ENCODE data around the gene TRIM40. TPM values are rescaled to one million over a fixed set of nuclear protein-coding genes. Genes with fewer than 3 reads are reported as not detected.
A peak's percentile ranks its signal among the peaks of the same experiment; 100 is the strongest.

The TRIM40 gene
- total RNA-seq, 5 donors from 2014 or later (not counting 1 experiment from before 2014, with no cell fraction given): not detected

DNA sequence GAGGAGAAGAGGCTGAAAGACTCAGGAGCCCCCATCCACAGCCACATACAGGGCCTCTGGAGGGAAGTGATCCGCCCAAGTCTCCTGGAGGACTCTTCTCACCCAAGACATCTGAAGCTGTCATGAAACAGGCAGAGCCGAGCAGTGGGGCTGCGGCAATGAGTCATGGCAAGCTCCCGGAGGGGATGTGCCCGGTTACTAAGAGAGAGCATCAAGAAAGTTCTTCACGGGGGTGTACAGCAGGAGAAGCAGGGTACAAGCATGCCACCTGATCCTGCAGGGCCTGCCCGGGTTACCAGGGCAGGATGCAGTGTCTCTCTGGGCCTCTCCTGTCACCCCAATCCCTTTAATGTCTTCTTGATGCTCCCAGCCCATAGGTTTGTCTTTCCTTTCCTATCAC is 56.1 kb downstream of the TRIM40 start:
- H3K27me3 Mint-ChIP-seq: no peaks in the 10 kb centered on the region
- H3K9me3 ChIP-seq: no peaks in the 10 kb centered on the region
- ChIA-PET POLR2A (no interaction called here), CTCF (no interaction called here)
- H3K4me1 Mint-ChIP-seq: peaks cover 0 to 5% (median 4%) of the 10 kb centered on the region in 3 donors
- no peak overlapping the region for H3K4me3 ChIP-seq (ENCODE audit: control insufficient read depth in 1 of 2, extremely low read depth in 1 of 2, low read length in 1 of 2)
- H3K27ac Mint-ChIP-seq: no peak overlapping the region
- ATAC-seq (replicated peaks in 1 of 4): no peak
- no peaks in the 10 kb centered on the region for H3K27me3 ChIP-seq (replicated peaks in 1 of 2; ENCODE audit: control insufficient read depth in 2 of 2, extremely low read depth in 1 of 2, insufficient read depth in 2 of 2, low read length in 1 of 2)
- 89% methylated on average over 7 of the region's 7 CpGs for WGBS (ENCODE audit: insufficient coverage)
- H3K4me3 Mint-ChIP-seq: no peak overlapping the region
- H3K27ac ChIP-seq (ENCODE audit: low read length): no peak overlapping the region
- DNase-seq: no peak
- peaks cover 62% of the 10 kb centered on the region for H3K36me3 Mint-ChIP-seq
- H3K4me1 ChIP-seq (ENCODE audit: control insufficient read depth in 1 of 2, extremely low read depth in 1 of 2, insufficient read depth in 2 of 2, low read length in 2 of 2): no peaks in the 10 kb centered on the region
- H3K36me3 ChIP-seq (ENCODE audit: control insufficient read depth in 2 of 2, extremely low read depth in 1 of 2, insufficient read depth in 1 of 2, low read length in 1 of 2): peaks cover 20 to 72% of the 10 kb centered on the region in 2 donors
- H3K9me3 Mint-ChIP-seq: no peaks in the 10 kb centered on the region

DNA sequence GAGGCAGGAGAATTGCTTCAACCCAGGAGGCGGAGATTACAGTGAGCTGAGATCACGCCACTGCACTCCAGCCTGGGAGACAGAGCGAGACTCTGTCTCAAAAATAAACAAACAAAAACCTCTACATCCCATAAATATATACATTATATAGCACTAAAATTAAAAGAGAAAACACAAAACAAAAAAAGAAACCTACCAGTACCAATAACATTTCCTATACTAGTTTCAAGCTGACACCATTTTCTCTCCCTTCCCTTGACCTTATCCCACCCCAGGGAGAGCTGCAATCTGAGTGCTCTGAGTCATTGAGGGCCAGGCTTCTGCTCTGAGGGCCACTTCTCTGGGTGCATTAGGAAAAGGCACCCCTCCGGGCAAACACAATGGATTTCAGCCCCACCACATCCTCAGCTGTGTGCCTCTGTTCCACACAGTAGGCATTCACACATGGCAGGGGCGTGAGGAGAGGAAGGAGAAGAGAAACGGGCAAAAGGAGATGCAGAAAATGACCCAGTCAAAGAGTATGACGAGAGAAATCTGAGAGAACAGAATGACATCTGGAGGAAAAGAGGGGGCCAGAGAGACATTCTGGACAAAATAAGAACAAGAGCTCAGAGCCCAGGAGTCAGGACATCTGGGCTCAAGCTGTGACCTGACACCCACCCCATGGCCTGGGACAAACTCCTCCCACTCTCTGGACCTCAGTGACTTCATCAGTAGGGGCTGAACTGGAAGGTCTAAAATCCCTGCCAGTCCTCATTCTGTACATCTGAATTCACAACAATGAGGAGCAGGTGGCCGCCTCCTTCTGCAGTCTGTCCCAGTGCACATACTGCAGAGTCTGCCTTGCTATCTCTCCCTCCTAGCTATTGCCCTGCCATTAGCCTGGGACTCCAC is 59.1 kb downstream of the TRIM40 start:
- H3K4me3 Mint-ChIP-seq: no peak overlapping the region
- CTCF ChIA-PET: no interaction called here

DNA sequence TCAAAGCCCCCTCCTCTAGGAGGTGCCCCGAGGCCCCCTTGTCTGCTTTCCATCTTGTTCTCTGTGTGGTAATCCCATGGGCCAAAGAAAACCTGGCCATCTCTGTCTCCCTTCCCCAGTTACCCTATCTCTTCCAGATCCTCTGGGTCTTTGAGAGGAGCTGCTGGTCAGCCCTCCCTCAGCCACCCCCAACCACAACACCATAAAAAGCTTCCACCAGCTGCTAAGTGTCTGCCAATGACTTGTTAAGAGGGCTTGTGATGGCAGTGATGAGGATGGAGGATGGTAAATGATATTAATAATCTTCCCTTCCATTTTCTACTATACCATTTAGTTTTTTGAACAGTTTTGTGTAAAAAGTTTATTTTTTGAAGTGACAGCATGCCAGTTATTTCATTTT is 60.0 kb downstream of the TRIM40 start:
- H3K4me3 ChIP-seq (ENCODE audit: control insufficient read depth in 1 of 2, extremely low read depth in 1 of 2, low read length in 1 of 2): no peak overlapping the region
- no peaks in the 10 kb centered on the region for H3K27me3 ChIP-seq (replicated peaks in 1 of 2; ENCODE audit: control insufficient read depth in 2 of 2, extremely low read depth in 1 of 2, insufficient read depth in 2 of 2, low read length in 1 of 2)
- DNase-seq (no peak), ATAC-seq (replicated peaks in 1 of 4) (no peak)
- H3K27ac Mint-ChIP-seq: no peak overlapping the region
- no peaks in the 10 kb centered on the region for H3K27me3 Mint-ChIP-seq
- ChIA-PET CTCF (interaction anchor here in 1 of 2 donors (0.6 to 1.1 kb wide), 2 partner anchors 17 kb away, joined by 3 to 4 read pairs; partner anchors contain the start of gene TRIM26), POLR2A (no interaction called here)
- H3K4me1 ChIP-seq (ENCODE audit: control insufficient read depth in 1 of 2, extremely low read depth in 1 of 2, insufficient read depth in 2 of 2, low read length in 2 of 2): peaks cover 0 to 5% of the 10 kb centered on the region in 2 experiments
- no peak overlapping the region for H3K4me3 Mint-ChIP-seq
- no peaks in the 10 kb centered on the region for H3K9me3 ChIP-seq
- H3K9me3 Mint-ChIP-seq: no peaks in the 10 kb centered on the region
- H3K36me3 Mint-ChIP-seq: peaks cover 61% of the 10 kb centered on the region
- no CpG with 5 or more reads among the region's 1 CpG for WGBS (ENCODE audit: insufficient coverage)
- peaks cover 7 to 15% (median 14%) of the 10 kb centered on the region in 3 donors for H3K4me1 Mint-ChIP-seq
- no peak overlapping the region for H3K27ac ChIP-seq (ENCODE audit: low read length)
- peaks cover 15 to 75% of the 10 kb centered on the region in 2 donors for H3K36me3 ChIP-seq (ENCODE audit: control insufficient read depth in 2 of 2, extremely low read depth in 1 of 2, insufficient read depth in 1 of 2, low read length in 1 of 2)

More for the DNA sequence above, 59.1 kb downstream of the TRIM40 start:
- Mint-ChIP-seq H3K4me1 (peaks cover 0 to 9% (median 7%) of the 10 kb centered on the region in 3 donors), H3K27me3 (no peaks in the 10 kb centered on the region), H3K27ac (peak overlapping the region in 1 of 2 donors; percentile 2), H3K9me3 (no peaks in the 10 kb centered on the region), H3K36me3 (peaks cover 61% of the 10 kb centered on the region)
- no peak overlapping the region for H3K27ac ChIP-seq (ENCODE audit: low read length)
- DNase-seq: no peak
- POLR2A ChIA-PET: no interaction called here
- peaks cover 0 to 3% of the 10 kb centered on the region in 2 experiments for H3K4me1 ChIP-seq (ENCODE audit: control insufficient read depth in 1 of 2, extremely low read depth in 1 of 2, insufficient read depth in 2 of 2, low read length in 2 of 2)
- WGBS (ENCODE audit: insufficient coverage): 90% methylated on average over 4 of the region's 8 CpGs
- no peaks in the 10 kb centered on the region for H3K9me3 ChIP-seq
- peaks cover 19 to 76% of the 10 kb centered on the region in 2 donors for H3K36me3 ChIP-seq (ENCODE audit: control insufficient read depth in 2 of 2, extremely low read depth in 1 of 2, insufficient read depth in 1 of 2, low read length in 1 of 2)
- no peaks in the 10 kb centered on the region for H3K27me3 ChIP-seq (replicated peaks in 1 of 2; ENCODE audit: control insufficient read depth in 2 of 2, extremely low read depth in 1 of 2, insufficient read depth in 2 of 2, low read length in 1 of 2)
- H3K4me3 ChIP-seq (ENCODE audit: control insufficient read depth in 1 of 2, extremely low read depth in 1 of 2, low read length in 1 of 2): no peak overlapping the region
- no peak for ATAC-seq (replicated peaks in 1 of 4)

DNA sequence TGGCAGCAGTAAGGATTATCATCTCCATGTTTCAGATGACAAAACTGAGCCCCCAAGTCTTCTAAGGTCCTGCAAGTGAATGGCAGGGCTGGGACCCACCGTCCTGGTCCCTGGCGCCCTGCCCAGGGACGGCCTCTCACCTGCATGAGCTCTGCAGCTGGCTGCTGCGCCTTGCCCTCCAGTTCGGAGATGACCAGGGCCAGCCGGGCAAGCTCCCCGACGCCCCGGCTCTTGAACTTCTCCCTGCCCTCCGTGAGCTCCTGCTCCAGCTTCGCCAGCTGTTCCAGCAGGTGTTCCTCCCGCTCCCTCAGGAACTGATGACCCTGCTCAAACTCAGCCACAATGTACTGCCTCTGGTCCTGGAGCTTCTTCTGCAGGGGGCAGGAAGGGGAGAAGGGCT is 60.4 kb downstream of the TRIM40 start:
- DNase-seq: no peak
- Histone ChIP-seq H3K9me3 (no peaks in the 10 kb centered on the region), H3K27me3 (replicated peaks in 1 of 2; ENCODE audit: control insufficient read depth in 2 of 2, extremely low read depth in 1 of 2, insufficient read depth in 2 of 2, low read length in 1 of 2) (no peaks in the 10 kb centered on the region), H3K27ac (ENCODE audit: low read length) (no peak overlapping the region), H3K4me1 (ENCODE audit: control insufficient read depth in 1 of 2, extremely low read depth in 1 of 2, insufficient read depth in 2 of 2, low read length in 2 of 2) (peaks cover 0 to 5% of the 10 kb centered on the region in 2 experiments), H3K4me3 (ENCODE audit: control insufficient read depth in 1 of 2, extremely low read depth in 1 of 2, low read length in 1 of 2) (no peak overlapping the region), H3K36me3 (ENCODE audit: control insufficient read depth in 2 of 2, extremely low read depth in 1 of 2, insufficient read depth in 1 of 2, low read length in 1 of 2) (peaks cover 15 to 75% of the 10 kb centered on the region in 2 donors)
- Mint-ChIP-seq H3K27ac (no peak overlapping the region), H3K27me3 (no peaks in the 10 kb centered on the region), H3K36me3 (peaks cover 58% of the 10 kb centered on the region), H3K4me3 (no peak overlapping the region), H3K4me1 (peaks cover 11 to 19% (median 18%) of the 10 kb centered on the region in 3 donors), H3K9me3 (no peaks in the 10 kb centered on the region)
- POLR2A ChIA-PET: no interaction called here
- ATAC-seq (replicated peaks in 1 of 4): no peak
- 94% methylated on average over 10 of the region's 12 CpGs for WGBS (ENCODE audit: insufficient coverage)
- CTCF ChIA-PET: interaction anchor here in 1 of 2 donors (0.6 to 1.1 kb wide), 2 partner anchors 17 kb away, joined by 3 to 4 read pairs; partner anchors contain the start of gene TRIM26

Other genes with a start within 250 kb of the TRIM40 start
- 1,000 to 10,000 TPM; 1,578 to 2,596 (median 2,172) TPM for gene HLA-A, start 193.6 kb upstream of the TRIM40 start, total RNA-seq
- gene POLR1H, start 74.9 kb upstream of the TRIM40 start, total RNA-seq: 10 to 100 TPM; 28.7 to 43.5 (median 36.5) TPM
- gene PPP1R11, start 68.9 kb upstream of the TRIM40 start, total RNA-seq: 10 to 100 TPM; 47.2 to 61.4 (median 55.6) TPM
- not detected for gene RNF39, start 60.4 kb upstream of the TRIM40 start, total RNA-seq
- gene TRIM31, start 23.1 kb upstream of the TRIM40 start, total RNA-seq: under 1 TPM in 1 of 5 donors, not detected in 4; 0.44 TPM
- not detected for gene TRIM10, start 25.1 kb downstream of the TRIM40 start, total RNA-seq
- not detected for gene TRIM15, start 27.4 kb downstream of the TRIM40 start, total RNA-seq
- 10 to 100 TPM; 46.4 to 57.4 (median 54.1) TPM for gene TRIM26, start 77.3 kb downstream of the TRIM40 start, total RNA-seq
- gene TRIM39, start 190.8 kb downstream of the TRIM40 start, total RNA-seq: 10 to 100 TPM; 25.1 to 50.6 (median 29.5) TPM
- gene RPP21, start 209.0 kb downstream of the TRIM40 start, total RNA-seq: 10 to 100 TPM; 38.4 to 64.6 (median 56.7) TPM

Data from T-cell (primary cell).